Esophagus squamous epithelium (tissue), 4 donors: ENCODE measurements around the gene WASL.

Experiments used
- POLR2A ChIP-seq, 4 donors: fragments of 450-650 bp; IDR thresholded peaks; one replicate each; pipeline ENCODE4 v1.6.1; 2017; ENCODE audit warnings: antibody characterized with exemption in 4 of 4, mild to moderate bottlenecking in 4 of 4, moderate library complexity in 3 of 4
- TF ChIP-seq, protein P1 (sequence below), 6 experiments: fragments of 450-650 bp in 4 of 6; fragments of 200-600 bp in 2 of 6; sonication (generic) in 2 of 6; IDR thresholded peaks; one replicate each; pipeline ENCODE4 v1.5.1; 2016 to 2019; ENCODE audit warnings: antibody characterized with exemption in 6 of 6, mild to moderate bottlenecking in 4 of 6, moderate library complexity in 4 of 6

DNA sequence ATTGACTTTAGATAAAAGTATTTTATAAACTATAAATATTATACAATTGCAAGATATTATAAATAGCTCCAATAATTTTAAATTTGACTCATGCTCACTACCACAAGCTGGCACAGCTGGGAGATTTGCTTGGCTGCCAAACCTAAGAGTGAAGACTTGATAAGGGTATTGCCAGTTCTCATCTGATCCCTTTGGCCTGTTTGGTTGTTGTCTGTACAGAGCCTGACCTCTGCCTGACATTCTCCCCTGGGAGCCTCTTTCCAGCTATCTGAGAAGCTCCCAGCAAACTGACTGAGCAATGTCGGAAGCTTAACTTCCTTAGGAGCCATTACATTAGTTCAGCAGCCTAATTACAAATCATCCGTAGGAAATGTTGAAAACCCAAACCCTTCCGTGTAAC lies 103.3 kb downstream of the WASL start:
- TF ChIP-seq, protein P1, sequence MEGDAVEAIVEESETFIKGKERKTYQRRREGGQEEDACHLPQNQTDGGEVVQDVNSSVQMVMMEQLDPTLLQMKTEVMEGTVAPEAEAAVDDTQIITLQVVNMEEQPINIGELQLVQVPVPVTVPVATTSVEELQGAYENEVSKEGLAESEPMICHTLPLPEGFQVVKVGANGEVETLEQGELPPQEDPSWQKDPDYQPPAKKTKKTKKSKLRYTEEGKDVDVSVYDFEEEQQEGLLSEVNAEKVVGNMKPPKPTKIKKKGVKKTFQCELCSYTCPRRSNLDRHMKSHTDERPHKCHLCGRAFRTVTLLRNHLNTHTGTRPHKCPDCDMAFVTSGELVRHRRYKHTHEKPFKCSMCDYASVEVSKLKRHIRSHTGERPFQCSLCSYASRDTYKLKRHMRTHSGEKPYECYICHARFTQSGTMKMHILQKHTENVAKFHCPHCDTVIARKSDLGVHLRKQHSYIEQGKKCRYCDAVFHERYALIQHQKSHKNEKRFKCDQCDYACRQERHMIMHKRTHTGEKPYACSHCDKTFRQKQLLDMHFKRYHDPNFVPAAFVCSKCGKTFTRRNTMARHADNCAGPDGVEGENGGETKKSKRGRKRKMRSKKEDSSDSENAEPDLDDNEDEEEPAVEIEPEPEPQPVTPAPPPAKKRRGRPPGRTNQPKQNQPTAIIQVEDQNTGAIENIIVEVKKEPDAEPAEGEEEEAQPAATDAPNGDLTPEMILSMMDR (IDR thresholded peaks at IDR 0.05) = no peak
- TF ChIP-seq POLR2A (IDR thresholded peaks at IDR 0.05) = no peak
